ENCODE measurements around the gene MAML2.
"Not testable (repeated sequence)": the region's sequence is repeated elsewhere in the genome, so short reads cannot be mapped to it uniquely, and the experiment has no call there.

Gene MAML2

GRCh38 chr11:96288915-96289314 is 54.1 kb downstream of the MAML2 start:
- DNase-seq = no peak

DNA sequence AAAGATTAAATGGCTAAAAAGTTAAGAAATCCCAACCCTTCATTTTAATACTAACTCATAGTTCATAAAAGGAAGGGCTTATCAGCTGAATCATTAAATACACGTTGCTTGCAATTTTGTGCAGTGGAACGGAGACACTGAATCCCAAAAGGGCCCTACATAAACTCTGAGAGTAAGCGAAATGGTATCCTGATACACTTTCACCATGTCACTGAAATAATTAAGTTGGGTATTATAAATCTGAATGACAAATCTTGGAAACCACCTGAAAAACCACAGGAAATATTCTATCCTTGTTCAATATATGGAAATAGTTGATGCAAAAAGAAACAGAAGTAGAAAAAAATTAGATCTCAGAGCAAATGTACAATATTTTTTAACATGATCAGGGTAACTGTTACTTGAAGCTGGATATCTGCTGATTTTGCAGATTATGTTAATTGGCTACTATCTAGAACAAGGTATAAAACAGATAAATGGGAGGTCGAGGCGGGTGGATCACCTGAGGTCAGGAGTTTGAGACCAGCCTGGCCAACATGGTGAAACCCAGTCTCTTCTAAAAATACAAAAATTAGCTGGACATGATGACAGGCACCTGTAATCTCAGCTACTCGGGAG is 55.1 kb downstream of the MAML2 start:
- no peak for DNase-seq

DNA sequence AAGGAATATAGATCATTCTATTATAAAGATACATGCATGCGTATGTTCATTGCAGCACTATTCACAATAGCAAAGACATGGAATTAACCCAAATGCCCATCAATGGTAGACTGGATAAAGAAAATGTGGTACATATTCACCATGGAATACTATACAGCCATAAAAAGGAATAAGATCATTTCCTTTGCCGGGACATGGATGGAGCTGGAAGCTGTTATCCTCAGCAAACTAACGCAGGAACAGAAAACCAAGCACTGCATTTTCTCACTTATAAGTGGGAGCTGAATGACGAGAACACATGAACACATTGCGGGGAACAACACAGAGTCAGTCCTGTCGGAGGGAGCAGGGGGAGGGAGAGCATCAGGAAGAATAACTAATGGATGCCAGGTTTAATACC is 57.0 kb downstream of the MAML2 start:
- not testable (repeated sequence) for DNase-seq

- DNase-seq = no peak
Measured at GRCh38 chr11:96284917-96285316, 58.1 kb downstream of the MAML2 start.

DNA sequence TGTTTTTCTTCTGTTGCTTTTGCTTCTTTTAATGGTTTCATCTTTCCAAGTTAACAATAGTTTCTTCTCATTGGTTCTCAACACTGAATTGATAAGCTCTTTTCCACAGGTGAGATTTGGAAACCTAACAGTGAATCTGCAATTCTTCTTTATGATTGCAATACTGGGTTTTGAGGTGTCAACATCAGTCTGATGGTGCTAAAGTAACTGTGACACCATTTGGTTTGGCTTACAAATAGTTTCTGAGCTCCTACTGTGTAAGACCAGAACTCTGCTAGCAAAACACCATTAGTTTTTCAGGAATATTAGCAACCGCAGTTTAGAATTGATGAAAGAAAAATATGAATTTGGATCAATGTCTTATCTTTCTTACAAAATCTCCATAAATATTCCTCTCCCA is 58.6 kb downstream of the MAML2 start:
- DNase-seq = no peak

DNA sequence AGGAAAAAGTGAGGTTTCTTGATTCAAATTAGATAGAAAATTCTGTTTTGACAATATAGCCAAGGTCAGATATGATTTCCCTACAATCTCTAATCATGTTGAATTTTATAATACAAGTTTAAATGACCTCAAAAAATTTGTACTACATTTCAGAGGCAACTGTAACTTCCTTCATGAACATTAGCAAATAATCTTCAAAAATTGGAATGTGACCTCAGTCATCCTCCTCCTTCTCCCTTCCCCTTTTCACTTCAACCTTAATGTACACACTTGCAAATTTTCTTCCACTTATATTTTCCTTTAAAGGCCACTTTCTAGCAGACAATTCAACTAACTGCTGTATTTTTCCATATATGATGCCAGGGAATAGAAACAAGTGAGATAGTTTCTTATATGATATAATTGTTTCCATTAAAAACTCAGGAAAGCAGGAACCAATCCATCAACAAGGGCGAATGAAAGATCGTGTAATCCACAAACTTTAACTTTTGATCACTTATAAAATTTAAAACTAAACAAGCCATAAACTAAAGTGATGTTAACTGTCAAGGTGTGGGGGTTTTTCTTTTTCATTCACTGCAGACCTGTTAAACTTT is 60.3 kb downstream of the MAML2 start:
- DNase-seq = no peak

- no peak for DNase-seq
Measured at GRCh38 chr11:96280444-96280843, 62.6 kb downstream of the MAML2 start.

DNA sequence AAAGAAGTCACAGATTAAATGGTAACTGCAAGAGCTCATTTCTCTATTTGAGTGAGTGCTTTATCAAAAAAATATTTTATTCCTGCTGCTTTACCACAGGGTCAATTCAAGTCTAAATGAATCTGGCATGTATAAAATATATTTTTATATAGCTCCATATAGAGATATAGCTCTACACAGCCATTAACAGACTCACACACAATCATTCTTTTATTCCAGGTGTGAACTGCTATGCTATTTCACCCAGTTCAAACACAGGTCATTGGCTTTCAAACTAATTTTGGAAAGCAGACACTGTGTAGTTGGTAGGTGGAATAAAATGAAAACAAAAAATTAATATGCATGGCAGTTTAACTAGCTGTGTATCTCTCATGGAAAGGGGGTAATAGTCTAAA is 63.1 kb downstream of the MAML2 start:
- no peak for DNase-seq

DNA sequence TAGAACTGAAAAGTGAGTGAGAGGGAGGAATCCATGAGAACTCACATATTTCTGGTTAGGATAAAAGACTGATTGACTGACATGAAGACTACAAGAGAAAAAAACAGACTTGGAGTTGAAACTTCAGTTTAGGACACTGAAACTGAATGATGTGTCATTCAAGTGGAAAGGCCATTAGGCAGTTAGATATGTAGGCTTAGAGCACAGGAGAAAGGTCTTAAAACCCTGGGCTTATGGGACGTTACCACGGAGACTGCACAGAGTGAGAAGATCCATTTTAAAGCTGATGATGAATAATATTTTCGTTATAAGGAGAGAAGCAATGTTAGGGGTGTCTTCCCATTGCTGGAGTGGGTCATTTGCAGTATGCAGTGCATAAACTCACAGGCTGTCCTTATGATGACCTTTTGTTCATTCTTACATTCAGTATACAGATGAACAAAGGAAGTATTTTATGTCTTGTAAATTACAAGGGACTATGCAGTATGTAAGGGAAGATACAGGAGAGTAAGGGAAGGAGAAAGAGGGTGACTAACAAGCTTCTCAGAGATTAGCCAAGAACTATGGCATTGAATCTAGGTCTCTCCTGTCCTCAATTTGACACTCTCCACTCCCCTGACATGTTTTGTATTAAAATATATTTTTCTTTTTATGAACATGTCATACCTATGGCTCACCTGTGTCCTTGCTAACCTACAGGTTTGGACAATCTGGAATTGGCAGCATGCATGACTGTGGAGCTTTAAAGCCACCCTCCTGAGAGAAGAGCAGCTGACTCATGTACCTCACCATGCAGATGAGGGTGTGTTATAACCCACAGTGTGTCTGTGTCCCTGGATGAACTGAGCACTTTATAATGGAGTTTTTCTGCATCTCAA is 63.7 kb downstream of the MAML2 start:
- no peak for DNase-seq

- no peak for DNase-seq
Measured at GRCh38 chr11:96278039-96278897, 64.7 kb downstream of the MAML2 start.

GRCh38 chr11:96277696-96278038 is 65.3 kb downstream of the MAML2 start:
- no peak for DNase-seq

DNA sequence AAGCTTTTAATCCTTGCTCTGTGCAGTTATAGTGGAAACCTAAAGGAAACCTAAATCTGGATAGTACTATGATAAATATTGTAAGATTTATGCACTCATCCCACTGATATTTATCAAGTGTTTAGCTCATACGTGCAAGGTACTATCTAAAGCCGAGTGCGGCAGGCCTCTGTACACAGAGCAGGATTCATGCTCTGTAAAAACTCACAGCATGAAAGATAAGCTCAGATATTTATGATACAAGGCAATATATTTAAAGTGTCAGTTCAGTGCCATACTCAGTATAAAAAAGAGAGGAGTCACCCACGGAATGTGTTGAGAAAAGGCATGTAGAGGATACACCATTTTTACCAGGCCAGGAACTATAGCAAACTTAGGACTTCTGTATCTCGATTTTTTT is 66.2 kb downstream of the MAML2 start:
- no peak for DNase-seq

- no peak for DNase-seq
Measured at GRCh38 chr11:96275801-96276594, 67.0 kb downstream of the MAML2 start.

GRCh38 chr11:96273507-96273906 is 69.5 kb downstream of the MAML2 start:
- DNase-seq = no peak

DNA sequence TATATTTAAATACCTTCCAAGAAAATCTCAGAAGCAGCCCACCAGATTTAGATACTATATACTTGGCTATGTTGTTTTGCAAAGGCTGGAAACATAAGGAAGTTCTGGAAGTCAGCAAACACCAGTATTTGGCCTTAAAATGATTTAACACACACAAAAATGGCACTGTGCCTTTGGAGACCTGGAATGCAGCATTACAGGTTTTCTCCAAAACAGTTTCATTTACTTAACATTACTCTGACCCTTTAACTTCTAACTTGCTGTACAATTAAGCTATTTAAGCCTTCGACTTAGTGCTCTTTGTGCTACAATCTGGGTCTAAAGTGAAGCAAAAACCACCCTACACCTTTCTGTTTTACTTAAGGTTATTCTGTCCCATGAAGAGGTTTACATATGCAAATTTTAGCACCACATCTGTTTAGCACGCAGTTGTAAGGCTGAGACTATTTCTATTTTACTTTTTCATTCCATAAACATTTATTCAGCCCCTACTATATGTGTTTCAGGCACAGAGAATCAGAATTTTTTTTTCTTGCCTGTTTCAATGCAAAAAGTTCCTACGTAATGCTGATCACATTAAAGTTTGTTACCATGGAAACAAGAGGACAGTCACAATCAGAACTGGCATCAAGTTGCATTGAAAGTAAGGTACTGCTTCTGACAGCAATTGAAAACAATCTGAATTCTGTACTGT is 70.3 kb downstream of the MAML2 start:
- no peak for DNase-seq

GRCh38 chr11:96271777-96272176 is 71.2 kb downstream of the MAML2 start:
- no peak for DNase-seq

DNA sequence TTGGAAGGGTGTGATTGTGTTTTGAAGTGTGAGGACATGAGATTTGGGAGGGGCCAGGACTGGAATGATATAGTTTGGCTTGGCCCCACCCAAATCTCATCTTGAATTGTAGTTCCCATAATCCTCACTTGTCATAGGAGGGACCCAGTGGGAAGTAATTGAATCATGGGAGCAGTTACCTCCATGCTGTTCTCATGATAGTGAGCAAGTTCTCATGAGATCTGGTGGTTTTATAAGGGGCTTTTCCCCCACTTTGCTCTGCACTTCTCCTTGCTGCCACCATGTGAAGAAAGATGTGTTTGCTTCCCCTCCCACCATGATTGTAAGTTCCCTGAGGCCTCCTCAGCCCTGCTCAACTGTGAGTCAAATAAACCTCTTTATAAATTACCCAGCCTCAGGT is 71.6 kb downstream of the MAML2 start:
- DNase-seq = not testable (repeated sequence)

DNA sequence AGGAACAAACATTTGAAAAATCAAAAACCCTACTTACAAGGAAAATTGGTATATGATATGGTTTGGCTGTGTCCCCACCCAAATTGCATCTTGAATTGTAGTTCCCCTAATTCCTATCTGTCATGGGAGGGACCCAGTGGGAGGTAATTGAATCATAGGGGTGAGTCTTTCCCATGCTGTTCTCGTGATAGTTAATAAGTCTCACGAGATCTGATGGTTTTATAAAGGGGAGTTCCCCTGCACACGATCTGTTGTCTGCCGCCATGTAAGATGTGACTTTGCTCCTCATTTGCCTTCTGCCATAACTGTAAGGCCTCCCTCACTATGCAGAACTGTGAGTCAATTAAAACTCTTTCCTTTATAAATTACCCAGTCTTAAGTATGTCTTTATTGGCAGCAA is 74.5 kb downstream of the MAML2 start:
- DNase-seq = not testable (repeated sequence)

- no peak for DNase-seq
Measured at GRCh38 chr11:96267496-96268032, 75.4 kb downstream of the MAML2 start.

DNA sequence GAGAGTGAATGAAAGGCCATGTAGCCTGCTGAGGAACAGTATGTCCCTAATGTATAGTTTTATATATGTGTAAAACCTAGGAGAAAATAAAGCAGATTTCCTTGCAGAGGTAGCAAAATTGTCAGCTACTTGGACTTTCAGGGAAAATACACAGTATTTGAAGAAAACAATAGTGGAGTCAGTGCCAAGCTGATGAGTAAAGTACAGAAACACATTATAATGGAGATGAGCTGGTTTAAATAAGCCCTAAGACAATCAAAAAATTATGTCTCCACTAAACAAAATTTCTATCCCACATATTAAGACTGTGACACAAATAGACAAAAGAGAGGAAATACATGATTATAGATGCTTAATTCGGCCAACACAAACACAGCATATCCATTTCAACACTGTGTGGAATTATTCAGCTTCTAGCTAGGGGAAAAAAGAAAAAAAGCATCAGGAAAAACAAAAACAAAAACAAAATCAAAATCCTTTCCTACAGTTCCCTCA is 75.9 kb downstream of the MAML2 start:
- DNase-seq = no peak

- no peak for DNase-seq
Measured at GRCh38 chr11:96265972-96266371, 77.0 kb downstream of the MAML2 start.
